Amniotic epithelial cell (primary cell): ENCODE results near the gene CEBPE.
A peak's percentile ranks its signal among the peaks of the same experiment; 100 is the strongest.

ENCODE experiments used
- DNase-seq: peaks from one replicate; pipeline ENCODE4 v3.0.0-alpha.2; 2010; ENCODE audit warnings: low read depth

The CEBPE gene

GRCh38 chr14:23143911-23144310 lies 24.9 kb upstream of the CEBPE start:
- DNase-seq: peak; percentile 62

GRCh38 chr14:23142826-23143225 lies 23.8 kb upstream of the CEBPE start:
- no peak for DNase-seq

- DNase-seq: peak; percentile 43
Observed at GRCh38 chr14:23141706-23142444, 22.8 kb upstream of the CEBPE start.

- DNase-seq: no peak
Observed at GRCh38 chr14:23140371-23140770, 21.3 kb upstream of the CEBPE start.

- no peak for DNase-seq
Observed at GRCh38 chr14:23139874-23140273, 20.8 kb upstream of the CEBPE start.

GRCh38 chr14:23137813-23138535 lies 18.9 kb upstream of the CEBPE start:
- no peak for DNase-seq

GRCh38 chr14:23137192-23137812 lies 18.2 kb upstream of the CEBPE start:
- DNase-seq: no peak

GRCh38 chr14:23136566-23137133 lies 17.6 kb upstream of the CEBPE start:
- no peak for DNase-seq

GRCh38 chr14:23132970-23133369 lies 13.9 kb upstream of the CEBPE start:
- DNase-seq: no peak

GRCh38 chr14:23131482-23131881 lies 12.4 kb upstream of the CEBPE start:
- DNase-seq: no peak

GRCh38 chr14:23130871-23131270 lies 11.8 kb upstream of the CEBPE start:
- peak; percentile 32 for DNase-seq

- DNase-seq: no peak
Observed at GRCh38 chr14:23129759-23130316, 10.8 kb upstream of the CEBPE start.

GRCh38 chr14:23128969-23129758 lies 10.1 kb upstream of the CEBPE start:
- no peak for DNase-seq

- no peak for DNase-seq
Observed at GRCh38 chr14:23127861-23128260, 8.8 kb upstream of the CEBPE start.

- DNase-seq: no peak
Observed at GRCh38 chr14:23126548-23127278, 7.7 kb upstream of the CEBPE start.

GRCh38 chr14:23125933-23126524 lies 7.0 kb upstream of the CEBPE start:
- no peak for DNase-seq

GRCh38 chr14:23125011-23125410 lies 6.0 kb upstream of the CEBPE start:
- DNase-seq: no peak

GRCh38 chr14:23124337-23124954 lies 5.4 kb upstream of the CEBPE start:
- no peak for DNase-seq

GRCh38 chr14:23123419-23123818 lies 4.4 kb upstream of the CEBPE start:
- peak; percentile 41 for DNase-seq

- DNase-seq: no peak
Observed at GRCh38 chr14:23122086-23122485, 3.0 kb upstream of the CEBPE start.
